Keratinocyte (primary cell): ENCODE results near the gene SHPK. TPM values are rescaled to one million over a fixed set of nuclear protein-coding genes. Genes with fewer than 3 reads are reported as not detected.

Experiments used
- DNase-seq: peaks from one replicate; pipeline ENCODE4 v3.0.0-alpha.2; 2011; ENCODE audit warnings: low read depth, missing footprints, low spot score
- FAIRE-seq: peaks from 2 replicates; lab custom pipeline; 2011; peaks lifted over from hg19 to GRCh38; lab: Jason Lieb, UNC
- H2AFZ ChIP-seq: 2 replicates; pipeline ENCODE4 v1.6.0; 2012; ENCODE audit warnings: low read length, control low read depth, inconsistent platforms; ENCODE audit not compliant: control insufficient read depth
- H3K27ac ChIP-seq: 2 replicates; pipeline ENCODE4 v1.5.1; 2011; ENCODE audit warnings: low read length; ENCODE audit not compliant: control insufficient read depth, insufficient read depth
- H3K27me3 ChIP-seq: 3 replicates; pipeline ENCODE4 v1.6.0; 2011; ENCODE audit warnings: low read length; ENCODE audit not compliant: control insufficient read depth, insufficient read depth; ENCODE audit errors: extremely low read depth
- H3K36me3 ChIP-seq, 2 experiments: 2 replicates in 1 of 2; 3 replicates in 1 of 2; pipeline ENCODE4 v1.5.1; 2011; ENCODE audit warnings: low read length in 2 of 2, mild to moderate bottlenecking in 1 of 2; ENCODE audit not compliant: control insufficient read depth in 2 of 2, insufficient read depth in 2 of 2; ENCODE audit errors: extremely low read depth in 1 of 2
- H3K4me1 ChIP-seq: 3 replicates; pipeline ENCODE4 v1.5.1; 2011; ENCODE audit warnings: low read length; ENCODE audit not compliant: control insufficient read depth, insufficient read depth; ENCODE audit errors: extremely low read depth
- H3K4me2 ChIP-seq: 3 replicates; pipeline ENCODE4 v1.6.0; 2011; ENCODE audit warnings: low read depth, low read length; ENCODE audit not compliant: control insufficient read depth, insufficient read depth; ENCODE audit errors: extremely low read depth
- H3K4me3 ChIP-seq, 3 experiments: fragments of 200-600 bp in 1 of 3; sonication (generic) in 1 of 3; 2 replicates in 2 of 3; 3 replicates in 1 of 3; pipeline ENCODE4 v1.5.1; 2011 to 2016; ENCODE audit warnings: low read length in 3 of 3, mild to moderate bottlenecking in 3 of 3, control low read depth in 2 of 3, inconsistent platforms in 1 of 3, low read depth in 1 of 3, mixed read lengths in 1 of 3, mixed run types in 1 of 3, moderate library complexity in 1 of 3; ENCODE audit not compliant: control insufficient read depth in 2 of 3, insufficient read depth in 2 of 3; ENCODE audit errors: extremely low read depth in 1 of 3
- H3K79me2 ChIP-seq: 2 replicates; pipeline ENCODE4 v1.6.0; 2012; ENCODE audit warnings: low read length; ENCODE audit not compliant: control insufficient read depth, insufficient read depth
- H3K9ac ChIP-seq: 3 replicates; pipeline ENCODE4 v1.6.0; 2011; ENCODE audit warnings: low read length; ENCODE audit not compliant: control insufficient read depth, insufficient read depth; ENCODE audit errors: extremely low read depth
- H3K9me1 ChIP-seq: 3 replicates; pipeline ENCODE4 v1.6.0; 2011; ENCODE audit warnings: low read length; ENCODE audit not compliant: control insufficient read depth, insufficient read depth; ENCODE audit errors: extremely low read depth
- H3K9me3 ChIP-seq: 2 replicates; pipeline ENCODE4 v1.5.1; 2012; ENCODE audit warnings: low read depth, low read length; ENCODE audit not compliant: control insufficient read depth
- H4K20me1 ChIP-seq: 3 replicates; pipeline ENCODE4 v1.6.0; 2011; ENCODE audit warnings: low read length; ENCODE audit not compliant: control insufficient read depth, insufficient read depth; ENCODE audit errors: extremely low read depth
- EZH2 ChIP-seq: IDR thresholded peaks from one replicate; pipeline ENCODE4 v1.6.1; 2012; ENCODE audit warnings: inconsistent platforms, mild to moderate bottlenecking, low read length, moderate library complexity
- dilution Hi-C: fragments of 300-500 bp; cut with MboI; formaldehyde crosslinking; loops from one replicate; pipeline ENCODE4 v1.7.0; 2020; ENCODE audit warnings: low sequenced_read_pairs; ENCODE audit not compliant: extremely low pct_ligation_motif_present
- polyA plus RNA-seq, 5 experiments: library from polyadenylated mRNA; depleted of rRNA in 3 of 5; stranded (reverse) in 3 of 5; stranded (forward) in 1 of 5; unstranded in 1 of 5; fragments of >200 nt; gene quantifications; 1 replicate in 1 of 5; 2 replicates in 3 of 5; 3 replicates in 1 of 5; pipeline versions ENCODE4 v1.2.1 to v1.2.3, GENCODE V29; 2011 to 2012; ENCODE audit warnings: missing spikeins in 2 of 5, low read depth in 1 of 5, low replicate concordance in 1 of 5
- TF ChIP-seq, protein P1 (sequence below), 3 experiments: IDR thresholded peaks in 1 of 3; conservative IDR thresholded peaks in 1 of 3; optimal IDR thresholded peaks in 1 of 3; 2 replicates in 2 of 3; 3 replicates in 1 of 3; pipeline versions ENCODE3 to v1.5.1; 2011; ENCODE audit warnings: low read length in 3 of 3, mild to moderate bottlenecking in 3 of 3, moderate library complexity in 2 of 3, control low read depth in 1 of 3, inconsistent platforms in 1 of 3; ENCODE audit not compliant: insufficient read depth in 2 of 3; ENCODE audit errors: extremely low read depth in 1 of 3

SHPK gene
- polyA plus RNA-seq, 1 donor (not counting 4 experiments of a cell fraction or from before 2014, with no cell fraction given) = 9.2 TPM

DNA sequence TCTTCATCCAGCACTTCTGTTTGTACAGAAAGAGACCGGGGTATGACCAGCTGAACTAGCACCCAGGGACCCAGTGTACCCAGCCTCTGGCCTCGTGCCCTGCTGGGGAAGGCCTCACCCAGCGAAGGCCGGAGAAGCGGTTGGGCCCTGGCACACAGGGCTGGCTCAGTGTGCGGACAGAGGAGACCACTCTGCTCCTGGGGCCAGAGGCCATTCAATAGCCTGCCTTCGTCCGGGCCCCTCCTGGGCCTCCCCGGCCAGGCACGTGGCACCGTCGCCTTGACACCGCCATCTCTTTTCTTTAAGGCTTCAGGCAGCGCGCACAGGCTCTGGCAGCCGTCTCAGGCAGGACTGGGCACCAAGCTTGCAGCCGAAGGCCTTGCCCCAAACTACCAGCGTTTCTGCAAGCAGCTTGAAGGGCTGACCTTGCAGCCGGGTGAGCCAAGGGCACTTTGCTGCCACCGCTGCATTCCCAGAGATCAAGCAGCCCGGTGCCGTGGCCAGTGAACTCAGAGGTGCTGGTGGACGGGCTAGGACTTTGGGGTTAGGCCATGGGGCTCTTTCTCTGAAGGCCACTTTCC, 24.4 kb upstream of the SHPK start:
- no peaks in the 10 kb centered on the region for H3K27me3 ChIP-seq
- no peak overlapping the region for H2AFZ ChIP-seq
- H3K9me3 ChIP-seq = no peaks in the 10 kb centered on the region
- H3K9me1 ChIP-seq = peaks cover 7% of the 10 kb centered on the region
- H3K4me2 ChIP-seq = no peak overlapping the region
- peaks cover 12% of the 10 kb centered on the region for H3K79me2 ChIP-seq
- peaks cover 17% of the 10 kb centered on the region for H3K4me1 ChIP-seq
- dilution Hi-C loops = no loop called here
- peak overlapping the region; percentile 47 for H3K27ac ChIP-seq
- peaks cover 21 to 24% of the 10 kb centered on the region in 2 experiments for H3K36me3 ChIP-seq
- no peak overlapping the region for H3K4me3 ChIP-seq
- no peak for DNase-seq
- no peak overlapping the region for H3K9ac ChIP-seq
- TF ChIP-seq EZH2 = no peak
- TF ChIP-seq, protein P1, sequence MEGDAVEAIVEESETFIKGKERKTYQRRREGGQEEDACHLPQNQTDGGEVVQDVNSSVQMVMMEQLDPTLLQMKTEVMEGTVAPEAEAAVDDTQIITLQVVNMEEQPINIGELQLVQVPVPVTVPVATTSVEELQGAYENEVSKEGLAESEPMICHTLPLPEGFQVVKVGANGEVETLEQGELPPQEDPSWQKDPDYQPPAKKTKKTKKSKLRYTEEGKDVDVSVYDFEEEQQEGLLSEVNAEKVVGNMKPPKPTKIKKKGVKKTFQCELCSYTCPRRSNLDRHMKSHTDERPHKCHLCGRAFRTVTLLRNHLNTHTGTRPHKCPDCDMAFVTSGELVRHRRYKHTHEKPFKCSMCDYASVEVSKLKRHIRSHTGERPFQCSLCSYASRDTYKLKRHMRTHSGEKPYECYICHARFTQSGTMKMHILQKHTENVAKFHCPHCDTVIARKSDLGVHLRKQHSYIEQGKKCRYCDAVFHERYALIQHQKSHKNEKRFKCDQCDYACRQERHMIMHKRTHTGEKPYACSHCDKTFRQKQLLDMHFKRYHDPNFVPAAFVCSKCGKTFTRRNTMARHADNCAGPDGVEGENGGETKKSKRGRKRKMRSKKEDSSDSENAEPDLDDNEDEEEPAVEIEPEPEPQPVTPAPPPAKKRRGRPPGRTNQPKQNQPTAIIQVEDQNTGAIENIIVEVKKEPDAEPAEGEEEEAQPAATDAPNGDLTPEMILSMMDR (optimal IDR thresholded peaks at IDR 0.05 in 1 of 3, IDR thresholded peaks at IDR 0.05 in 1 of 3, conservative IDR thresholded peaks at IDR 0.05 in 1 of 3; ENCODE audit: extremely low read depth in 1 of 3, insufficient read depth in 2 of 3, low read length in 3 of 3) = no peak
- peaks cover 8% of the 10 kb centered on the region for H4K20me1 ChIP-seq
- no peak for FAIRE-seq

DNA sequence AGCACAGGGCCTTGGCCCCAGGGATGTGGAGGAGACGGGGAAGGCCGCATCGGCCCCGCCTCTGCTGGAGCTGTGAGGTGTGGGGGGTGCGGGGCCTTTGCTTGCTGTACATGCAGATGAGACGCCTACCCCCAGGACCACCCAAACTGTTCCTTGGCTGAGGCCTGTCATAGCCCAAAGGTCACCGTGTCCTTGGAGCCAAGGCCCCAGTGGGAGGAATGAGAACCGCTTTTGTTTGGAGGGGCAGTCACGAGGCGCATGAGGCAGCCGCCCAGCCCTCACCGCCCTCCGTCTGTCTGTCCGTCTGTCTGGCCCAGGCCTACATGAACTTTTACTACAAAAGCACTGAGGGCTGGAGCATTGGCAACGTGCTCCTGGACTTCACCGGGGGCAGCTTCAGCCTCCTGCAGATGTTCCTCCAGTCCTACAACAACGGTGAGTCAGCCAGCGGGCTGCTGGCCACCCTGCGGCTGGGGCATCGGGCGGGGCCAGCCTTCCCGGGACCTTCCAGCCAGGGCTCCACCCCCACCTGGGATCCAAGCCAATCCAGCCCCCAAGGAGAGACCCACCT, 23.6 kb upstream of the SHPK start:
- peak overlapping the region; percentile 47 for H3K27ac ChIP-seq
- H3K9ac ChIP-seq = no peak overlapping the region
- peaks cover 15 to 21% of the 10 kb centered on the region in 2 experiments for H3K36me3 ChIP-seq
- H3K79me2 ChIP-seq = peaks cover 6% of the 10 kb centered on the region
- dilution Hi-C loops = no loop called here
- peak; percentile 93 for FAIRE-seq
- peaks cover 4% of the 10 kb centered on the region for H4K20me1 ChIP-seq
- H3K27me3 ChIP-seq = no peaks in the 10 kb centered on the region
- peaks cover 7% of the 10 kb centered on the region for H3K9me1 ChIP-seq
- peaks cover 17% of the 10 kb centered on the region for H3K4me1 ChIP-seq
- H2AFZ ChIP-seq = no peak overlapping the region
- TF ChIP-seq, protein P1 (optimal IDR thresholded peaks at IDR 0.05 in 1 of 3, IDR thresholded peaks at IDR 0.05 in 1 of 3, conservative IDR thresholded peaks at IDR 0.05 in 1 of 3; ENCODE audit: extremely low read depth in 1 of 3, insufficient read depth in 2 of 3, low read length in 3 of 3) = peak in 2 of 3 experiments; percentile 7 to 15
- TF ChIP-seq EZH2 = no peak
- no peaks in the 10 kb centered on the region for H3K9me3 ChIP-seq
- H3K4me2 ChIP-seq = peak overlapping the region; percentile 32
- DNase-seq = no peak
- H3K4me3 ChIP-seq = no peak overlapping the region
